NT2/D1 (cell line): ENCODE data around the gene TSPAN32.

Source experiments
- SUZ12 ChIP-seq: IDR thresholded peaks from 2 replicates; pipeline ENCODE4 v1.6.1; 2011; ENCODE audit not compliant: insufficient read length, insufficient read depth; ENCODE audit errors: extremely low read depth
- YY1 ChIP-seq: IDR thresholded peaks from 2 replicates; pipeline ENCODE4 v1.6.1; 2011; ENCODE audit not compliant: insufficient read length, insufficient read depth
- ZNF274 ChIP-seq: IDR thresholded peaks from 2 replicates; pipeline ENCODE4 v1.6.1; 2011; ENCODE audit warnings: mild to moderate bottlenecking, low read depth, low read length

GRCh38 chr11:2290351-2290841, 11.4 kb upstream of the TSPAN32 start:
- no peak for TF ChIP-seq YY1
- no peak for TF ChIP-seq ZNF274
- no peak for TF ChIP-seq SUZ12
